Activated CD4-positive, CD25-positive, alpha-beta regulatory T cell (primary cell): Measurements from ENCODE around the gene UBE2S.
A peak's percentile ranks its signal among the peaks of the same experiment; 100 is the strongest.
"Not testable (repeated sequence)": the region's sequence is repeated elsewhere in the genome, so short reads cannot be mapped to it uniquely, and the experiment has no call there.

Experiments used
- DNase-seq, 4 experiments: peaks; one replicate each; lab custom pipeline; 2025; lab: John Stamatoyannopoulos, UW

The UBE2S gene

GRCh38 chr19:55406091-55406825 is 1.3 kb downstream of the UBE2S start:
- no peak for DNase-seq

GRCh38 chr19:55405638-55406037 is 1.9 kb downstream of the UBE2S start:
- no peak for DNase-seq

- DNase-seq: no peak
Observed at GRCh38 chr19:55402509-55402908, 5.1 kb downstream of the UBE2S start.

- DNase-seq: not testable (repeated sequence)
Observed at GRCh38 chr19:55401390-55401789, 6.2 kb downstream of the UBE2S start.

GRCh38 chr19:55400281-55401087 is 7.1 kb downstream of the UBE2S start:
- no peak for DNase-seq

GRCh38 chr19:55398200-55398925 is 9.2 kb downstream of the UBE2S start:
- no peak for DNase-seq

- DNase-seq: no peak
Observed at GRCh38 chr19:55392820-55393761, 14.5 kb downstream of the UBE2S start.

GRCh38 chr19:55391702-55392615 is 15.6 kb downstream of the UBE2S start:
- DNase-seq: no peak

GRCh38 chr19:55391191-55391670 is 16.4 kb downstream of the UBE2S start:
- no peak for DNase-seq

- no peak for DNase-seq
Observed at GRCh38 chr19:55390461-55390880, 17.1 kb downstream of the UBE2S start.

GRCh38 chr19:55389386-55390317 is 17.9 kb downstream of the UBE2S start:
- no peak for DNase-seq

- DNase-seq: no peak
Observed at GRCh38 chr19:55387736-55388497, 19.7 kb downstream of the UBE2S start.

GRCh38 chr19:55386493-55386971 is 21.1 kb downstream of the UBE2S start:
- DNase-seq: no peak

GRCh38 chr19:55385724-55386492 is 21.7 kb downstream of the UBE2S start, which contains the start of gene RPL28:
TSS of gene RPL28 (plus strand) at chr19:55385932. CDS start at chr19:55386358, 426 bp downstream.
- peak; percentile 90 to 97 (median 94) for DNase-seq

GRCh38 chr19:55384920-55385723 is 22.5 kb downstream of the UBE2S start:
- peak; percentile 85 to 91 (median 88) for DNase-seq
